Stimulated activated naive CD4-positive, alpha-beta T cell treated with Interleukin-2 at 50 U/mL for 16 hours (primary cell): ENCODE data around the gene PCK1.

Source experiments
- DNase-seq: peaks from one replicate; lab custom pipeline; 2025; lab: John Stamatoyannopoulos, UW

PCK1 gene

DNA sequence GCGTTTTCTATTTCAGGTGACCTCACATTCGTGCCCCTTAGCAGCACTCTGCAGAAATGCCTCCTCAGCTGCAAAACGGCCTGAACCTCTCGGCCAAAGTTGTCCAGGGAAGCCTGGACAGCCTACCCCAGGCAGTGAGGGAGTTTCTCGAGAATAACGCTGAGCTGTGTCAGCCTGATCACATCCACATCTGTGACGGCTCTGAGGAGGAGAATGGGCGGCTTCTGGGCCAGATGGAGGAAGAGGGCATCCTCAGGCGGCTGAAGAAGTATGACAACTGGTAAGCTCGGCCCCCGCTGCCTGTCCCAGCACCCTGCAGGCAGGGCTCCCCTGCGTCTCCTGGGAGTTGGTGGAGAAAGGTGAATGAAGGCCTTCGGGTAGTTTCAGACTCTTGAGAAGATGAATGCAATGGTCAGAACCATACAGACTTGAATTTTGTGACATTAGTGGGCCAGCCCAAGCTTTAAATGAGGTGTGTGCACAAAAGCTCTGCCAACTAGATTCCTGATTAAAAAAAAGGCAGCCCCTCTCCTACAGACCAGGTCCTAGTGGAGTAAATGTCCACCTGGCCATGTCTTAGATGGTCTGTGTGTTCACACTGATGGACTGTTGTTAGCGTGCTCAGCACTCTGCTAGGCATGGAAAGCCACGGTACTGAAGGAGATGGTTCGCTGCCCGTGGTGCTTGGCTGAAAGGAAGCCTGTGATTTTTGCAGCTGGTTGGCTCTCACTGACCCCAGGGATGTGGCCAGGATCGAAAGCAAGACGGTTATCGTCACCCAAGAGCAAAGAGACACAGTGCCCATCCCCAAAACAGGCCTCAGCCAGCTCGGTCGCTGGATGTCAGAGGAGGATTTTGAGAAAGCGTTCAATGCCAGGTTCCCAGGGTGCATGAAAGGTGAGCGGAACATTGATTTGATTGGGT lies 708 bp downstream of the PCK1 start:
- DNase-seq: no peak

DNA sequence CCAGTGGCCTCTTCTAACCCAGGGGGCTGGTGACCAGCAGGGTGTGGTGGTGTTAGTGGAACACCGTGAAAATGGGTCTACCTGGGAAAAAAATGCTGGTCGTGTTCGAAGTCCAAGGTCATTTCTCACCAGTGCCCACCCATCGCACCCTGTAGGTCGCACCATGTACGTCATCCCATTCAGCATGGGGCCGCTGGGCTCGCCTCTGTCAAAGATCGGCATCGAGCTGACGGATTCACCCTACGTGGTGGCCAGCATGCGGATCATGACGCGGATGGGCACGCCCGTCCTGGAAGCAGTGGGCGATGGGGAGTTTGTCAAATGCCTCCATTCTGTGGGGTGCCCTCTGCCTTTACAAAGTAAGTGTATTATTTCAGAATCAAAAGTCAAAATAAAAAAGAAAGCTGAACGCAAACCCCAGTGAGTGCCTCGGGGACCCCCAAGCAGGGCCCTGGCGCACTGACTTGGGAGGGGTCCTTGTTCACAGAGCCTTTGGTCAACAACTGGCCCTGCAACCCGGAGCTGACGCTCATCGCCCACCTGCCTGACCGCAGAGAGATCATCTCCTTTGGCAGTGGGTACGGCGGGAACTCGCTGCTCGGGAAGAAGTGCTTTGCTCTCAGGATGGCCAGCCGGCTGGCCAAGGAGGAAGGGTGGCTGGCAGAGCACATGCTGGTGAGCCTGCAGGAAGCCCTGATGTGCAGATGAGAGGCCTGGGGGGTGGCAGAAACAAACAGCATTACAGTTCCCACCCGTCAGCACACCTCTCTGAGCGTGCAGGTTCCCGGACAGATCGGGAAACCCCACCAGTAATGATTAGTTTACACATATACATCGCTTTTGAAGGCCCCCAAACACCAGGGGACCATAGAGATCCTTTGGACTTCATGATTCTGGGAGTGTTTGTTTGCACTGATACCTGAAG lies 1.9 kb downstream of the PCK1 start:
- DNase-seq: no peak

DNA sequence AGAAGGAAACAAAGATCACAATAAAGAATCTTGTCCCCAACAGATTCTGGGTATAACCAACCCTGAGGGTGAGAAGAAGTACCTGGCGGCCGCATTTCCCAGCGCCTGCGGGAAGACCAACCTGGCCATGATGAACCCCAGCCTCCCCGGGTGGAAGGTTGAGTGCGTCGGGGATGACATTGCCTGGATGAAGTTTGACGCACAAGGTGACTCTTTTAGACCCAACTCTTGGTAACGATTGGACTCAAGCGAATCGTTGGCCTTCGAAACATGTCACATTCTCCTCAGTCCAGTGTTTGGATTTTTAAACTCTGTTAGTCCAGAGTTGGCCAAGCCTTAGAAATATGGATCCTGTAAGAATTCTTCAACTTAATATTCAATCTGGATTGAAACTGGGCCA lies 2.6 kb downstream of the PCK1 start:
- no peak for DNase-seq

DNA sequence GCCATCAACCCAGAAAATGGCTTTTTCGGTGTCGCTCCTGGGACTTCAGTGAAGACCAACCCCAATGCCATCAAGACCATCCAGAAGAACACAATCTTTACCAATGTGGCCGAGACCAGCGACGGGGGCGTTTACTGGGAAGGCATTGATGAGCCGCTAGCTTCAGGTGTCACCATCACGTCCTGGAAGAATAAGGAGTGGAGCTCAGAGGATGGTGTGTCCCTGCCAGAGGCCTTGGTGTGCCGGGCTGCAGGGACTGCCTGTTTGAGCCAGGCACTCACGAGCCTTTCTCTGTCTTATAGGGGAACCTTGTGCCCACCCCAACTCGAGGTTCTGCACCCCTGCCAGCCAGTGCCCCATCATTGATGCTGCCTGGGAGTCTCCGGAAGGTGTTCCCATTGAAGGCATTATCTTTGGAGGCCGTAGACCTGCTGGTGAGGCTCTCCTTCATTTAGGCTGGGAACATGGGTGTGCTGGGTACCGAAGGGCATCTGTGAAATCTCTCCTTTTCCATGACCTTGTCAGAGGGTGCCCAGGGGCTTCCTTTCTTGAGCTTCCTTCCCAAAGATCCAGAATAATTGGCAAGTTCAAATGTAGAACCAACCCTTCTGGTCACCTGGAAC lies 3.4 kb downstream of the PCK1 start:
- no peak for DNase-seq

DNA sequence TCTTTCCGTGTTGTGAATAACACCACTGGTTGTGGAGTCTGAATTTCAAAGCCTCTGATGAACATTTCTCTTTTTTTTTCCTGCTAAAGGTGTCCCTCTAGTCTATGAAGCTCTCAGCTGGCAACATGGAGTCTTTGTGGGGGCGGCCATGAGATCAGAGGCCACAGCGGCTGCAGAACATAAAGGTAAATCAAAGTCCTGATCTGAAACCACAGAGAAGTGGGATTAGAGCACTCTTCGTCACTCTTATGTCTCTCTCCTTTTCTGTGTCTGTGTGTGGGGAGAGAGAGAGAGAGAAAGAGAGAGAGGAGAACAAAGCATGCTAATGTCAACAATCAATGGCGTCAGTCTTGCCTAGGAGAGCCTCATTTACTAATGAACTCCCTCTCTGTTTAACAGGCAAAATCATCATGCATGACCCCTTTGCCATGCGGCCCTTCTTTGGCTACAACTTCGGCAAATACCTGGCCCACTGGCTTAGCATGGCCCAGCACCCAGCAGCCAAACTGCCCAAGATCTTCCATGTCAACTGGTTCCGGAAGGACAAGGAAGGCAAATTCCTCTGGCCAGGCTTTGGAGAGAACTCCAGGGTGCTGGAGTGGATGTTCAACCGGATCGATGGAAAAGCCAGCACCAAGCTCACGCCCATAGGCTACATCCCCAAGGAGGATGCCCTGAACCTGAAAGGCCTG lies 4.2 kb downstream of the PCK1 start:
- DNase-seq: no peak

DNA sequence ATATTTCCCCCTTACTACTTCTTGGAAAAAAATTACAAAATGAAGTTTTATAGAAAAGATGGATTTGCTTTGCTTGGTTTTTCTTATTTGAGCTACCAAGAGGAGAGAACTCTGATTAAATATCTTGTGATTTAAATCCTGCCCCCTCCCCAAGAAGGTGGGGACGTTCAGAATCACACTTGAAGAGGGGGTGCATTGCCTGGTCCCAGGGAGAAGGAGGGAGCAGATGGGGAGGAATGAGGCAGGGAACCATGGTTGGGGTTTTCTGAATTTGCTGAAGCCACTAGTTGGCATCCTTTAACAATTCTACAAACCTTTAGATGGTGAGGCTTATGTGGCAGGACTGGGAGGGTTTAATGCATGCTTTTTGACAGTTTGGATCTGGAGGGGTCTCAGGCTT lies 5.5 kb downstream of the PCK1 start:
- no peak for DNase-seq

DNA sequence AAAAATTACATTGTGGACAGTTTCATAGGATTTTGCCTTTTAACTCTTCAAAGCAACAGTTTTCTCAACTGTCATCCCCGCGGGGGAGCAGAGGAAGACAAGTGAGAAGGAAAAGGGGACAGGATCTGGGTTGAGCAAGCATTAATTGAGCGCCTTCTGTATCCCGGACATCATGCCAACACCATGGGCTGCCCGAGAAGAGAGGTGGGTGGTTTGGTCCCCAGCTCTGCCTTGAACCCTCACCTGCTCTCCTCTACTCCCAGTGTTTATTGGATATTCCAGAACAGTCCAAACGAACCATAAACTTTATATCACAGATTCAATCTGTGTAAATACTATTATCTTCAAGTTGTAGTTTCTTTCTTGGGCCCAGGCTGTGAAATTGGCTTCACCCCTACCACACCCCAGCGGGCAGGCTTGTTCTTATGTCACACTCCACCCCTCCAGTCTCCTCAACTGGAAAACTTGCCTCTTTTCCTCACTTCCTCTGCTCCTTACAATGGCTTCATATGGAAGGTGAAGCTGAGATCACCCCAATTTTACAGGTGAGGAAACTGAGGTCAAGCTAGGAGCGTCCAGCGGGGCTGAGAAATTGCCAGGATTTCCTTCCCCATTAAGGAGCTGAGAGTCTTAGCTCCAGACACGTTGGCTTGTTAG lies 6.0 kb downstream of the PCK1 start:
- DNase-seq: no peak

DNA sequence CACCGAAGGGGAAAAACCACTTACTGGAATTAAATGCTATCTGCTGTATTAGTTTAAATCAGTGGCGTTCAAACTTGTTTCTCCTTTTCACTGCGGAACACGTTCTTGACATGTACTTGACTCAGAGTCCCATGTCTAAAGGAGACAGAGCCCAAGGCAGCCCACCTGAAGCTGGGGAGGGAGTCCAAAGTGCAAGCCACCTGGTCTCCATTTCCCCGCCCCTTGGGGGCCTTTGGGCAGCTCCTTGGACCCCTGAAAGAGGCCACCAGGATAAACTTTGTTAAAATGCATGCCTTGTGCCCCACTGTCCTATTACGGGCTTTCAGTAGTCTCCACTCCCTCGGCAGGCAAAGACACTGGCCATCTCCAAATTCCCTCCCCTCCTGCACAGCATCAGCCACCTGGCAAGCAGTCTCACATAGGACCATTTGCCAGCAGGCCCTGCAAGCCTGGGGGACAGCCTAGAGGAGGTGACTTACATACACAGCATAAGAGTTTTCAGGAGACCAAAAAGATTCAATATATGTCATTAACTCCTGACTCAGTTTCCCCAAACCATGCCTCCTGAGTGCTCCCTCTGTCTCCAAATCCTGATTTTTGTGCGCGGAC lies 6.7 kb downstream of the PCK1 start:
- no peak for DNase-seq

DNA sequence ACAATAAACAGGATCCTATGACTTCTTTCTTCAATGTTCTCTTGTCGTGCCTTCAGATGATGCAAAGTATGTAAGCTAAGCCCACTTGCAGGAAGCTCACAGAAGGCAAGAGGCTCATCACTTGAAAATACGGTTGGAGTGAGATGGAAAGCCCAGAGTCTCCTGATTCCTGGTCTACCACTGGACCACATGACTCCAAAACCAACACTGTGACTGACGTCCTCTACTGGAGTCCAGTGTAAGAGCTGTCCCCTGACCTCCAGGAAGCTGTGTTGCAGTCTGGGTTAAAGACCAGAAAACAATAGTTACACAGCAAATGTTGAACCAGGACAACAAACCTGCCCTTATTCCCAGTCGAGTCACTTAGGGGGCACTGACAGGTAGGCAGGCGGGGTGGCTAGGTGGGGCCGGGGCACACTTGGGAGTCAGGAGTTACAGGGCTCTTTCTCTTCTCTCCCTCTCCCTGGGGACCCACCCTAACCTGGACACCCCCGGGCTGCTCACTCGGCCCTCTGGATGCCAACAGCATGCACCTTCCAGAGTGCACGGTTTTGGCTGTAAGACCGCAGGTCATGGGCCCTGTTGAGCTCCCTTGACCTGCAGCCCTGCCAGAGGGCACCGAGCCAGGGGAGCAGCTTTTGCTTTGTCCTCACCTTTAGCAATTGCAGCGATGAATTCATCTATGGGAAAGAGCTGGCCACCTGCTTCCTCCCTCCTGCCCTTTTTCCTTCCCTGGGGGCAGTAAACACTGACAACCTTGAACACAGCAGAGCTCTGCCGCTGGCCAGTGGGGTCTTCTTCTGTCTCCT lies 7.4 kb downstream of the PCK1 start:
- no peak for DNase-seq

DNA sequence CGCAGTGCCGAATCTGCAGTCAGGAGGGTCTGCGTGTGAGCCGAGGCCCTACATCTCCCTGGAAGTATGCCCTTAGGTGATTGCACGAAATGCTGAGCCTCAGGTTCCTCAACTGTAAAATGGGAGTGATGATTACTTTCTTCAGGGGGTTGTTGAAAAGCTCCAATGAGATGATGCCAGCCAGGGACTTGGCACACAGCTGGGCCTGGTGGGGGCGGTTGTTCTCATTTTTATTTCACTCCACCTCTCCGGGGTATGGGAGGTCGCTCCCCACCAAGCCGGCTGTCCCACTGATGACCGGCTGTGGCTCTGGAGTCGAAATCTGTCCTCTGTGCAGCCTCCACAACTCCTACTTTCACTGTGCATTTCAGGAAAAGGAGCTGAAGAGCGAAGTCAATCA lies 8.1 kb downstream of the PCK1 start:
- no peak for DNase-seq

DNA sequence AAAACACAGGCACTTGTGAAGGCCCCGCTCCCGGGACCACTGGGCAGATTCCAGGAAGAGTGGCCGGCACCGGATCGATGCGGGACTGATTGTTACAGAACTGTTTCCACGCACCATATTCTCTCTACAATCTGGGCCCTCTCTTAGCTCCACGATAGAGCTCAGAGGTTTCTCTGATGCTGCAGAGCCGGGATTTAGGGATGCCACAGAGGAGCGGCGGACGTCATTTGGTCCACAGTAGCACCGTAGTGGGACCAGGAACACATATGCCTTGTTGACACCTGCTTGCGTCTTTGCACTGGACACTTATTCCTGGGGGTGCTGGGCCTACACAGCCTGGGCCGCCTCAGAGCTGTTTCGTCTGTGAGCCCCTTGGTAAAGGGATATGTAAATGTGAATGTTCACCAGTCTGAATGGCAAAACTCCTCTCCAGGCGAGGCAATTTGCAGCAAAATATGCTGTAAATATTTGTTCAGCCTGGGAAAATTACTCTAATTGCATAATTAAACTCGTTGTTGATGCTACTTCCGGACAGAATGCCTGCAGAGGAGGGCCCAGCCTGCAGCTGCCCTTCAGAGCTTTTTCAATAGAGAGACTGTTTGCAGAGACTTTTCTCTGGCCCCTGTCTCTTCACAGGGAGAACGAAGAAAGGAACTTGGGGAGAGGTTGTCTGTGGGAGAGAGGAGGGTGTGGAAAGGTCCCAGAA lies 9.4 kb downstream of the PCK1 start:
- DNase-seq: no peak

DNA sequence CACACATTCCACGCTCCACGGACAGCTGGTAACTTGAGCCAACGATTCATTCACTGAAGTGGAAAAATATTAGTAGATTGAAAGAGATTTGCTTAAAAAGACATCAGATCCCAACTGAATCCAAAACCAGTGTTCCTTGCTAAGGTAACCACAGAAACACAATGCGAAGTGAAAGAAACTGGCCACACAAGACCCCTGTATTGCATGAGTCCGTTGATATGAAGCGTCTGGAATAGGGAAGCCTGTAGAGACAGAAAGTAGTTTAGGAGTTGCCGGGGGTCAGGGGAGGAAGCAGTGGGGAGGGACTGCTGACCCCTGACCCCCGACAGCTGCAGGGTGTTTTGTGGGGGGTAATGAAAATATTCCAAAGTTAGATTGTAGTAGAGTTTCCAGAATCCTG lies 10.0 kb downstream of the PCK1 start:
- no peak for DNase-seq

DNA sequence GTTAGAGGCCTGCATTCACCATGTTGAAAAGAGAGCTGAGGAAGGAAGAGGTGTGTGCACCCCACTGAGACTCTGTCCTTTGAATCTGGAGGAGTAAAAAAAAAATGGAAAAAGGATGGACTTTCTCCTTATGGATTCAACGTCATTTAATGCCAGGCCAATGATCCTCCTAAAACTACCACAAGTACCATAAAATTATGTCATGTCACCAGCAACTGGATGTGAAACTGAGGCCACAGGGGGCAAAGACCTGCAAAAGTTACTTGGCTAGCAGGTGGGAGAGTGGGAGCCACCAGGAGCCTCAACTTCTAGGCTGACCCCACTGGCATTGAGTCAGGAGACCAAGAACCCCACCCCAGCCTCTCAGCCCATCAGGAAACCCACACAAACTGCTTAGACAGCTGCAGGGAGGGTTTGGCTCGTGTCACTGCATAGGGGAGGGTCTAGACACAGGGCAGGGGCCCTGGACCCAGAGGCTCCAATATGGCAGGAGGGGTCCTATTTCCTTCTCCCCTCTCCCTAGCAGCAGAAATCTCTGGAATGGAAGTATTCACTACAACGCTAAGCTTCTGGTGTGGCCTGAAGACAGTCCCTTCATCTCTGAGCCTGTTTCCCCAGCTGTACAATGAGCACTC lies 11.0 kb downstream of the PCK1 start:
- no peak for DNase-seq

DNA sequence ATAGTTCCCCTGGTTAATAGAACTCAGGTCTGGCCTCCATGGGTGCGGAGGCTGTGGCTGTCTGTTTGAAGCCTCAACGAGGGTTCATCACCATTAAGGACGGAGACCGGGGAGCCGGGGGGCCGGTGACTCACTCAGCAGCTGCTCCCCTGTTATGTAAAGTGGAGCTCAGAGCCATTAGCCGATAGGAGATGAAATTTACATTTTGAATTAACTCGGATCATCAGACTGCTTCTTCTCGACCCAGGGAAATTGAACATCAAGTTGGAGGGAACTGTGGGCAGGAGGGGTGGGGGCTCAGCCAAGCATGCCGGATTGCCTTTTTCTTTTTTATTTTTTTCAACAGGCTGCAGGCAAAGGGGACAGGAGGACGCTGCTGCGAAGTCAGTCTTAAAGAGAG lies 12.3 kb downstream of the PCK1 start:
- no peak for DNase-seq

DNA sequence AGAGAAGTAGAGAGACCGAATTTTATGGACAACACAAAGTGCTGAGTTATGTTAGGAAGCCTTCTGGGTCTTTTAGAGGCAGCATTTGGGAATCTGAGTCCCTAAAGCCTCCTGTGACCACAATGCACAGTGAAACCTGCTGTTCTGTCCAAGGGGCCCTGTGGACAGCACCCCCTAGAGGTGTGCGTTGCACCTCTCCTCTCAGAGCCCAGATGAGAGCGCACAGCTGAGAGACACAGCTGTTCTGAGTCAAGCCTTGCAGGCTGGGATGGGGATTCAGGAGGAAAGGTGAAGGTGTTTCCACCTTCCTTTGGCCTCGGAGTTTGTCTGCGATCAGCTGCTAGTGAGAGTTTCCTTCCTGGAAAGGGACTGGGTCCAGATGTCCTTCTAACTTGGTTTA lies 13.0 kb downstream of the PCK1 start:
- DNase-seq: no peak

DNA sequence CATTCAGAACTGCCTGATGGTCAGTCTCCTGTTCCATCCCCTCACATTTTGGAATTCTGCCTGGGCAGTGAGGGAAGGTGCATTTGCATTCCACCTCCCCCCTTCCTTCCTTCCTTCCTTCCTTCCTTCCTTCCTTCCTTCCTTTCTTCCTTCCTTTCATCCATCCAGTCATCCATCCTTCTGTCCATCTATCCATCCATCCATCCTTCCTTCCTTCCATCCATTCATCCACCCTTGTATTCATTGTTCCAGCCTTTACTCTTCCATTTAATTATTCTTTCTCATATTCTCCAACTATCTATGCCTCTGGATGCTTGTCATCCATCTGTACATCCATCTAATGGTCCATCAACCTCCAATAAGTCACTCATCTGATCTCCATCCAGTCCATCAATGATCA lies 14.0 kb downstream of the PCK1 start:
- DNase-seq: no peak

DNA sequence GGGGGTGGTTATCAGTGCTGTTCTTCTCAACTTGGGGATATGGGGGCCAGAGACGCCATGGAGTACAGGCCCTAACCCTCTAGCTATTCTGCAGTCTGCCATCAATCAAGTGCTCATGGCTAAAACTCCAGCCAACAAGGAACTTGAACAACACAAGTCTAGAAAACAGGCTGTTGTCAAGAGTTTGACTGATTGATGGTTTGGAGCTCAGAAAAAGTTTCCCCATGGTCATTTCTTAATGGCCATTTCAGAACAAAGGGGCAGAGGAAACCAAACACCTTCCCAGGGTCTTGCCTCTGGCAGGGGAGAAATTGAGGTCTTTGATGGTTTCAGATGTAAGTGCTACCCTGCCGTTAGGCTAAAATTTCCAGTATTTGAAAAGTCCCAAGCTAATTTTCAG lies 15.1 kb downstream of the PCK1 start:
- DNase-seq: no peak

DNA sequence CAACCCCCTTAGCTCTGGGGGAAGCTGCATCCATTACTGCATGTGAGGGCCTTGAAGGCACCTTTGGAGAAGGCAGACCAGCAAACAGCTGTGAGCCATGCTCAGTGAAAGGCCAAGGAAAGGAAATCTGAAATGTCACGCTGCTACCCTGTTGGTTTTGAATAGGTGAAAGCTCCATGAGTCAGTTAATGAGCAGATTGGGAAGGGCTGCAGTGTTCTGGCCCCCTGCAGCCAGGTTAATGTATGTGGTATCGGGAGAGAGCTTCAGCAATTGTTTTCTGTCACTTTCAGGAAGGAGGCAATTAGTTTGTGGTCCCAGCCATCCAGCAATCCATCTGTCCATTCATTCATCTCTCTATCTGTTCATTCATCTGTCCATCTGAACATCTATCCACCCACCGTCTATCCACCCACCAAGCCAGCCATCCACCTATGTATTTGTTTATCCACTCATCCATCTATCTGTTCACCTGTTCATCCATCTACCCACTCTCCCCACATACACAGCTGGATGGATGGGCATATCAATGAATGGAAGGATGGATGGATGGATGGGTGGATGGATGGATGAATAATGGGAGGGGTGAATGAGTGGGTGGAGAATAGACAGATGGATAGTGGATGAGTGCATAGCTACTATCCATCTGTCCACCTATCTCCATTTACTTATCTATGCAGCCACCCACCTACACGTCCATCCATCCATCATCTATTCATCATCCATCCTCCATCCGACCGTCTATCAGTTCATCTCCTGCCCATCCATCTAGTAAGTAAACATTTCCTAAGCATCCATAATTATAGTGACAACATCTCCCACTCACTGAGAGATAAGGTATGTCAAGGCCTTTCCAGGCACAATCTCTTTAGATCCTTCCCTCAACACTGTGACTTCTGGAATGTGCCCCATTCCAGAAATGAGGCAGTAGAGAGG lies 16.0 kb downstream of the PCK1 start:
- DNase-seq: no peak
